Inflammatory macrophage treated with lipopolysaccharide for 1 hour (primary cell): ENCODE measurements around the gene PLCL2.

ENCODE experiments used
- DNase-seq, 2 donors: peaks; one replicate each; pipeline ENCODE4 v3.0.0-alpha.2; 2020 to 2022

Gene PLCL2

DNA sequence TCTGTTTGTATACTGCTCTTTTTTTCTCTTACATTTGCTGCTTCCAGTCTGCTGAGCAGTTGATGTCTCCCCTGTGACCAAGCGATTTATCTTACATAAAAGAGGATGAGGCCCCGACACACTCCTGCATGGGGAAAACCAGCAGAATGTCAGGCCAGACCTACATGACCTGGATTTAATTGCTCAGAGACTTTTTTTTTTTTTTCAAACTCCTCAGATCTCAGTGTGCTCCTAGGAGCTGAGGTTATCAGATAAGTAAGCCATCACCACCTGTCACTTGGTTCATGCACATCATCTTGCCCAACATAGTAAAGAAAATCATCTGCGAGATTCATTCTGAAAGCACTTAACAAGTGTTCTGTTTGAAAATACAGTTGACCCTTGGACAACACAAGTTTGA, 163.1 kb downstream of the PLCL2 start:
- no peak for DNase-seq

DNA sequence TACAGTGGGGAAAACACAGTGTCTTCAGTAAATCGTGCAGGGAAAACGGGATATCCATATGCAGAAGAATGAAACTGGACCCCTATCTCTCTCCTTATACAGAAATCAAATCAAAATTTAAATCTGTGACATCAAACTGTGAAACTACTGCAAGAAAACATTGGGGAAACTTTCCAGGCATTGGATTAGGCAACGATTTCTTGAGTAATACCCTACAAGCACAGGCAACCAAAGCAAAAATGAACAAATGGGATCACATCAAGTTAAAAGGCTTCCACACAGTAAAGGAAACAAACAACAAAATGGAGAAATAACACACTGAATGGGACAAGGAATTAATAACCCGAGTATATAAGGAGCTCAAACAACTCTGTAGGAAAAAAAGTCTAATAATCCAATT, 165.3 kb downstream of the PLCL2 start:
- peak; percentile 78 to 83 for DNase-seq

DNA sequence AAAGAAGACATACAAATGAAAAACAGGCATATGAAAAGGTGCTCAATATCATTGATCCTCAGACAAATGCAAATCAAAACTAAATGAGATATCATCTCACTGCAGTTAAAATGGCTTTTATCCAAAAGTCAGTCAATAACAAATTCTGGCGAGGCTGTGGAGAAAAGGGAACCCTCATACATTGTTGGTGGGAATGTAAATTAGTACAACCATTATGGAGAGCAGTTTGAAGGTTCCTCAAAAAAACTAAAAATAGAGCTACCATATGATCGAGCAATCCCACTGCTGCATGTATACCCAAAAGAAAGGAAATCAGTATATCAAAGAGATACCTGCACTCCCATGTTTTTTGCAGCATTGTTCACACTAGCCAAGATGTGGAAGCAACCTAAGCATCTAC, 165.8 kb downstream of the PLCL2 start:
- DNase-seq, result peak in 1 of 2 donors; percentile 29

GRCh38 chr3:17052363-17052762, 167.6 kb downstream of the PLCL2 start:
- peak; percentile 73 to 74 for DNase-seq

DNA sequence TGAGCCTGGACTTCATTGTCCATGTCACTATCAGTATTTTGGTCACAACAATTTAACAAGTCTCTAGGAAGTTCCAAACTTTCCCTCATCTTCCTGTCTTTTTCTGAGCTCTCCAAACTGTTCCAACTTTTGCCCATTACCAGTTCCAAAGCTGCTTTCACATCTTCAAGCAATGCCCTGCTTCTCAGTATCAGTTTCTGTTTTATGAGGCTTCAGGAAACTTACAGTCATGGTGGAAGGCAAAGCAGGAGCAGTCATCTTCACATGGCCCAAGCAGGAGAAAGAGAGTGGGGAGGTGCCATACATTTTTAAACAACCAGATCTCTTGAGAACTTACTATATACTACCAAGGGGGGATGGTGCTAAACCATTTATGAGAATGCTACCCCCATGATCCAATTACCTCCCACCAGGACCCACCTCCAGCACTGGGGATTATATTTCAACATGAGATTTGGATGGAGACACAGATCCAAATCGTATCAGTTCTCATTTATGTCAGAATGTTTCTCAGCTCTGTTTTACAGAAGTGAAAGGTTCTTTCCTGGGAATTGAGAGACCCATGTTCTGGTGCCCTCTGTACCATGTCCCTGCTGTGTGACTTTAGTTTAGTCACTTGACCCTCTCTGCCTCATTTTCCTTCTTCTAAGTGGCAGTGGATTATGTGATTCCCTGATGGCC, 169.7 kb downstream of the PLCL2 start:
- DNase-seq, result peak; percentile 22 to 34

- DNase-seq, result no peak
These were observed 170.2 kb downstream of the PLCL2 start for GRCh38 chr3:17054982-17055343.

DNA sequence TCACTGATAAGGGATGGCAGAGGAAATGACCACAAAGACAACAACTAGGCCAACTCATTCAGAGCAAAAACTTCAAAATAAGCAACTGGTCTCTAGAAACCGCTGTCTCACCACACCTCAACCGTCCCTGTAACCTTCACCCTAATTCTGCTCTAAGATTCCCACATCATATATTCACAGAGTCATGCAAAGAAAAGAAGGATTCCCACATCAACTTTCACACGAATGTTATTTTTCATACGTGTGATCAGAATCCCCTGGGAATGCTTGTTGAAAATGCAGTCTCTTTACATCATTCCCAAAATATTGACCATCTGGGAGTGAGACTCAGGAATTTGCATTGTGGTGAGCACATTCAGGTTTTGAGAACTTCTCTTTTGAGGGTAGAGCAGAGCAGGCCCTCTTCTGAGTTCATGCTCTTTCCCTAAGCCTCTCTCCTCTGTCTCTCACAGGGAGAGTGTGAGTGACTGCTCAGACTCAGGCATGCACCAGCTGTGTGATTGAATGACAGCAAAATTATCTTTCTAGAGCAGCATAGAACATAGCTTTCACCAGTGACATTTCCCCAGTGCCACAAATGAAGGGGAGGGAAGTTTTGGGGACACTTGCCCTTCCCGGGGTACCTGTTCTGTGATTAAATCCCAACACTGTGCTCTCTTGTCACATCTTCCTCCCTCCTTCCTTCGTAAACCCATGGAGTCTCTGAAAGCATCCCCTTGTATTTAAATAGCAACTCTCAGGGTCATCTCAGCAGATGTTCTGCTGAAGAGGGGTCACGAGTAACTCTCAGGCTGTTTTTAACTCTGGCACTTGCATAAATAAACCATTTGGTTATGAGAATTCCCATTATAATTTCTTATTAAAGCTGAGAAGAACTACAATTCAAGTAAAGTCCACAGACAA, 170.9 kb downstream of the PLCL2 start:
- DNase-seq, result no peak

- no peak for DNase-seq
These were observed 172.6 kb downstream of the PLCL2 start for GRCh38 chr3:17057321-17057720.

- no peak for DNase-seq
These were observed 175.3 kb downstream of the PLCL2 start for GRCh38 chr3:17059989-17060550.

DNA sequence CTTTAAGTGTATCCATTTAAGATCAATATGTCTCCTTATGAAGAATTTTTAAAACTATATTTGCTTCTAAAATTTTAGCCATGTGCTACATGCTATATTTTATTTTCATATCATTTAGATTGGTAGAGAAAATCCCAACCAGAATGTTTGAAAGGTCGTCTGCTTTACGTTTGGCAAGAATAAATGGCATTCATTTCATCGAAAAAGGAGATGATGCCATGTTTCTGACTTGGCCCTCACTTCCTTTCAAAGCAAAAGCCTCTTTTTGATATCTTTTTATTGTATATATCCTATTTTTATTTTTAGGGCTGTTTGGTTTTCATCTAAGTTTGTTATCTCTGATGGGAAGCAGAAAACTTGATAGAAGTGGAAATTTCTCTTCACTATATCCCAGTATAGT, 176.2 kb downstream of the PLCL2 start:
- no peak for DNase-seq

GRCh38 chr3:17062736-17063135, 178.0 kb downstream of the PLCL2 start:
- no peak for DNase-seq

- DNase-seq, result no peak
These were observed 178.8 kb downstream of the PLCL2 start for GRCh38 chr3:17063596-17063995.

- no peak for DNase-seq
These were observed 180.6 kb downstream of the PLCL2 start for GRCh38 chr3:17065315-17065714.

DNA sequence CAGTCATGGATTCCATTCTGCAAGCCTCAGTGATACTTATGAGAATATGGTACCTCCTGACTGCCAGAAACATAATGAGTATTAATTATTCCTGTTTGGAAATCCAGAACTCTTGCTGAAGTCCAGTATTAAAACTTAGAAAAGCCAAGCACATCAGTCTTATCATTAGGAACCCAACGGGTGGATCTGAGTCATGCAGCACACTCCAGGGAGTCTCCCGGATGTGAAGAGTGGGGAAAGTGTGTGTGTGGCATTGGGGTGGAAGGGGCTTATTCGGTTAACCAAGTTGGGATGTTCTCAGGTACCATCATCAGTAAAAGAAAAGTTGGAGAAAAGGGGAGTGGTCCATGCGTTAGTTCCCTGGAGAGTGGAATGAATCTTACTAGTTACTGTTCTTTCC, 181.1 kb downstream of the PLCL2 start:
- DNase-seq, result no peak

DNA sequence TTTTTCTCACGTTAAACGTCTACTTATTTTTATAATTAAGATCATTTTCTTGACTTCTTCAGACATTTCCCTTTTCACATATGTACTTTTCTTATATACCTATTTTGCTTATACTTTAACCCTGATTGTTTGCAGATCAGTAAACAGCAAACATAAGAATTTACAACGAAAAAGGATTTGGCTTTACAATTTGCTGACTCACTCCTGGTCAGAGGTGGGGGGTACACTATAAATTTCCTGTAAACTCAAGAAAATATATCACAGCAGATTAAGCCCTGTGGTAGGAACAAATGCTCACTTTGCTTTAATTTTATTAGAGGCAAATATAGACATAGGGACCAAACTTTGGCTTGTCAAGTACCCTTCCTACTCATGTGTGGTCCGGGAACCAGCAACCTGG, 185.0 kb downstream of the PLCL2 start:
- DNase-seq, result no peak

- no peak for DNase-seq
These were observed 185.6 kb downstream of the PLCL2 start for GRCh38 chr3:17070161-17070959.

GRCh38 chr3:17074559-17074958, 189.8 kb downstream of the PLCL2 start:
- DNase-seq, result no peak

GRCh38 chr3:17075358-17075757, 190.6 kb downstream of the PLCL2 start:
- no peak for DNase-seq

- DNase-seq, result no peak
These were observed 191.2 kb downstream of the PLCL2 start for GRCh38 chr3:17075907-17076306.

DNA sequence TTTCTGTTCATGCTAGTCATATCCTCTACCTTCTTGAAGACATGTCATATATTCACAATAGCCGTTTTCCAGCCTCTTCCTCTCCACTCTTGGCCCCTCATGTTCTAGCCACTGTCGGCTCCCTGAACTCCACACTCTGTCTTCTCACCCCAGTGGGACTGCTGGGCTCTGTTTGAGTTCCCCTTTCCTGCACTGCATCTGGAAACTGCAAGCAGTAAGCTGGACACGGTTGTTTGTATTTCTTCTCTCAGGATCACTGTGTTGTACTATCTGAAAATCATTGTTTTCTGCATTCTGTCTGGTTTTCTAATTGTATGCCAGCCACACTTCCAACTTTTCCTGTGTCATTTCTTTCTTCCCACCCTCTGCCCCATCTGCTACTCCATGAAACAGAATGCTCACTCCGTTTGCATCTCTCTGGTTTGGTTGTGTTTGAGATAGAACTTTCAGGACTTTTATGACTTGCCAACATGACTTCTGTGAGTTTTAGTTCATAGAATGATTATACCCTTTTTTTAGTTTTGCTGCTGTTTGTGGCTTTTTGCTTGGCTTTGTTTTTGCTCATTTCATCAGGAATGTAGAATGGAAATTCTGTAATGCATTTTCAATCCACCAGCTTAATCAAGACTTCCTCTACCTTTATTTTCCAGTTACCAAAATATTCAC, 192.3 kb downstream of the PLCL2 start:
- peak; percentile 16 to 21 for DNase-seq

- no peak for DNase-seq
These were observed 192.9 kb downstream of the PLCL2 start for GRCh38 chr3:17077606-17078005.

- DNase-seq, result no peak
These were observed 194.2 kb downstream of the PLCL2 start for GRCh38 chr3:17078926-17079465.
